OCI-LY1 (cell line): ENCODE data around the gene KIAA0232.

Experiments used
- H2AFZ ChIP-seq: fragments of 200-600 bp; sonication (generic), shearing (Covaris generic); 2 replicates; pipeline ENCODE4 v1.6.0; 2014; ENCODE audit warnings: antibody characterized with exemption, mild to moderate bottlenecking, low read length
- H3F3A ChIP-seq: fragments of 200-600 bp; sonication (generic), shearing (Covaris generic); 2 replicates; pipeline ENCODE4 v1.6.0; 2014; ENCODE audit warnings: mild to moderate bottlenecking, antibody characterized with exemption, low read length, moderate library complexity; ENCODE audit not compliant: insufficient read depth
- H3K27ac ChIP-seq: fragments of 200-600 bp; sonication (generic); 2 replicates; pipeline ENCODE4 v1.5.1; 2014; ENCODE audit warnings: low read length, mixed run types, mild to moderate bottlenecking, low read depth; ENCODE audit not compliant: poor library complexity, severe bottlenecking
- H3K27me3 ChIP-seq: fragments of 200-600 bp; sonication (generic); 2 replicates; pipeline ENCODE4 v1.6.0; 2014; ENCODE audit warnings: antibody characterized with exemption, mild to moderate bottlenecking, low read length, moderate library complexity; ENCODE audit not compliant: insufficient read depth
- H3K36me3 ChIP-seq: fragments of 200-600 bp; sonication (generic); 2 replicates; pipeline ENCODE4 v1.6.1; 2014; ENCODE audit warnings: mild to moderate bottlenecking, antibody characterized with exemption, low read length, moderate library complexity, mixed read lengths; ENCODE audit not compliant: insufficient read depth
- H3K4me1 ChIP-seq: fragments of 200-600 bp; sonication (generic); 2 replicates; pipeline ENCODE4 v1.5.1; 2014; ENCODE audit warnings: mild to moderate bottlenecking, low read length, moderate library complexity; ENCODE audit not compliant: insufficient read depth, severe bottlenecking
- H3K4me2 ChIP-seq: fragments of 200-600 bp; sonication (generic), shearing (Covaris generic); 2 replicates; pipeline ENCODE4 v1.6.1; 2014; ENCODE audit warnings: low read length
- H3K4me3 ChIP-seq: fragments of 200-600 bp; sonication (generic); 2 replicates; pipeline ENCODE4 v1.5.1; 2014; ENCODE audit warnings: low read length, low read depth, mild to moderate bottlenecking, mixed read lengths; ENCODE audit not compliant: poor library complexity, severe bottlenecking
- H3K79me2 ChIP-seq: fragments of 200-600 bp; shearing (Covaris generic); 2 replicates; pipeline ENCODE4 v1.6.1; 2016; ENCODE audit warnings: mixed run types, low read length, mixed read lengths; ENCODE audit not compliant: insufficient read depth
- H3K9ac ChIP-seq: fragments of 200-600 bp; sonication (generic), shearing (Covaris generic); 2 replicates; pipeline ENCODE4 v1.6.1; 2014; ENCODE audit warnings: mild to moderate bottlenecking, low read length, mixed read lengths
- H3K9me2 ChIP-seq: fragments of 200-600 bp; sonication (generic), shearing (Covaris generic); 2 replicates; pipeline ENCODE4 v1.6.1; 2014; ENCODE audit warnings: low read depth, mild to moderate bottlenecking, low read length, mixed read lengths
- H3K9me3 ChIP-seq: fragments of 200-600 bp; shearing (Covaris generic); 2 replicates; pipeline ENCODE4 v1.6.1; 2014; ENCODE audit warnings: low read length, mixed read lengths
- H4K20me1 ChIP-seq: fragments of 200-600 bp; sonication (generic), shearing (Covaris generic); 2 replicates; pipeline ENCODE4 v1.6.0; 2016; ENCODE audit warnings: mild to moderate bottlenecking, low read length; ENCODE audit not compliant: insufficient read depth
- EZH2 ChIP-seq: fragments of 200-600 bp; sonication (generic), shearing (Covaris generic); IDR thresholded peaks from 2 replicates; pipeline ENCODE4 v1.8.0; 2017; ENCODE audit warnings: borderline replicate concordance, mixed run types, mild to moderate bottlenecking, antibody characterized with exemption, low read length, moderate library complexity, mixed read lengths
- TF ChIP-seq, protein P1 (sequence below): fragments of 200-600 bp; sonication (generic), shearing (Covaris generic); IDR thresholded peaks from 2 replicates; pipeline ENCODE4 v1.5.1; 2017; ENCODE audit warnings: mild to moderate bottlenecking, antibody characterized with exemption, low read length, moderate library complexity, mixed read lengths

The KIAA0232 gene

DNA sequence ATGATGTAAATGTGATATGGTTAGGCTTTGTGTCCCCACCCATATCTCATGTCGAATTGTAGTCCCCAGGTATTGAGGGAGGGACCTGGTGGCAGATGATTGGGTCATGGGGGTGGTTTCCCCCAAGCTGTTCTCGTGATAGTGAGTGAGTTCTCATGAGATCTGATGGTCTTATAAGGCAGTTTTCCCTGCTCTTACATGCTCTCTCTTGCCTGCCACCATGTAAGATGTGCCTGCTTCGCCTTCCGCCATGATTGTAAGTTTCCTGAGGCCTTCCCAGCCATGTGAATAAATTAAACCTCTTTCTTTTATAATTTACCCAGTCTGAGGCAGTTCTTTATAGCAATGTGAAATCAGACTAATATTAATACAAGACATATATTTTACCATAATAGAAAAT is 42.6 kb upstream of the KIAA0232 start:
- Histone ChIP-seq H3K27me3 (no peaks in the 10 kb centered on the region), H3K9ac (no peak overlapping the region), H3K4me2 (no peak overlapping the region), H3K79me2 (no peaks in the 10 kb centered on the region), H3K36me3 (no peaks in the 10 kb centered on the region), H3K4me3 (no peak overlapping the region), H3K9me2 (no peaks in the 10 kb centered on the region), H3F3A (no peaks in the 10 kb centered on the region), H4K20me1 (no peaks in the 10 kb centered on the region), H2AFZ (no peak overlapping the region), H3K9me3 (no peaks in the 10 kb centered on the region), H3K27ac (no peak overlapping the region), H3K4me1 (no peaks in the 10 kb centered on the region)
- TF ChIP-seq, protein P1, sequence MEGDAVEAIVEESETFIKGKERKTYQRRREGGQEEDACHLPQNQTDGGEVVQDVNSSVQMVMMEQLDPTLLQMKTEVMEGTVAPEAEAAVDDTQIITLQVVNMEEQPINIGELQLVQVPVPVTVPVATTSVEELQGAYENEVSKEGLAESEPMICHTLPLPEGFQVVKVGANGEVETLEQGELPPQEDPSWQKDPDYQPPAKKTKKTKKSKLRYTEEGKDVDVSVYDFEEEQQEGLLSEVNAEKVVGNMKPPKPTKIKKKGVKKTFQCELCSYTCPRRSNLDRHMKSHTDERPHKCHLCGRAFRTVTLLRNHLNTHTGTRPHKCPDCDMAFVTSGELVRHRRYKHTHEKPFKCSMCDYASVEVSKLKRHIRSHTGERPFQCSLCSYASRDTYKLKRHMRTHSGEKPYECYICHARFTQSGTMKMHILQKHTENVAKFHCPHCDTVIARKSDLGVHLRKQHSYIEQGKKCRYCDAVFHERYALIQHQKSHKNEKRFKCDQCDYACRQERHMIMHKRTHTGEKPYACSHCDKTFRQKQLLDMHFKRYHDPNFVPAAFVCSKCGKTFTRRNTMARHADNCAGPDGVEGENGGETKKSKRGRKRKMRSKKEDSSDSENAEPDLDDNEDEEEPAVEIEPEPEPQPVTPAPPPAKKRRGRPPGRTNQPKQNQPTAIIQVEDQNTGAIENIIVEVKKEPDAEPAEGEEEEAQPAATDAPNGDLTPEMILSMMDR, result no peak
- no peak for TF ChIP-seq EZH2

DNA sequence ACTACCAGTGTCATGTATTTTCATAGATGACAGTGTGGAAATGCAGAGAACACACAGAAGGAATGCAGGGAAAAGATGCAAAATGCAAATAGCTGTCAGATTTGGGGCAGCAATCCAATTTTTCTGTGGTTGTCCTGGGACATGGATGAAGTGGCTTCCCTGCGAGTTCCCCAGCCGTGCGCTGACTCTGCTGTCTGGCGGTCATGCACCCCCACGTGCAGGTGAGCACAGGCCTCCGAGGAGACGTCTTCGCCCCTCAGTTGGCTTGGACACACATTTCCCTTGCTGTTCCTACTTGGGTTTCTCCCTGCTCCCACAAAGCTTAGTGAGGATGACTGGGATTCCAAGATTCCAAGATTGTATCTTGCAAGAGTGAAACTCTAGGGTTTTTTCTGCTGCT is 42.2 kb upstream of the KIAA0232 start:
- TF ChIP-seq, protein P1, result no peak
- no peak for TF ChIP-seq EZH2
- Histone ChIP-seq H4K20me1 (no peaks in the 10 kb centered on the region), H3K4me1 (no peaks in the 10 kb centered on the region), H3F3A (no peaks in the 10 kb centered on the region), H3K27me3 (no peaks in the 10 kb centered on the region), H3K79me2 (no peaks in the 10 kb centered on the region), H2AFZ (no peak overlapping the region), H3K4me2 (no peak overlapping the region), H3K9me3 (no peaks in the 10 kb centered on the region), H3K4me3 (no peak overlapping the region), H3K27ac (no peak overlapping the region), H3K9ac (no peak overlapping the region), H3K36me3 (no peaks in the 10 kb centered on the region), H3K9me2 (no peaks in the 10 kb centered on the region)

DNA sequence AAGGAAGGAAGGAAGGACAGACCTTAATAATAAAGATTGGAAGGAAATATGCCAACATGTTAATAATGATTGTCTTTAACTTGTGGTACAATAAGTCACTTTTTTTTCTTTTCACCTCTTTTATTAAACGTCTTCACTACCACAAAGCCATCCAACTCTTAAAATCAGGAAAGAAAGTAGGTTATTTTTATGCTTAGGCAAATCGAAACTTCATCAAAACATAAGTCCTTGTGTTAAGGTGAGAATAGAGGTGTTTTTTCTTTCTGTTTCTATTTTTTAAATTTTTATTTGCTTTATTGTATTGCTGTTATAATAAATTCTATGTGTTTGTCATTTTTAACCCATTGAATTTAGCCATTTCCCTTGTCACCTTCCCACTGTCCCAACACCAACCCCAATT is 40.0 kb upstream of the KIAA0232 start:
- no peaks in the 10 kb centered on the region for H3K79me2 ChIP-seq
- no peak overlapping the region for H3K9ac ChIP-seq
- H3F3A ChIP-seq, result no peaks in the 10 kb centered on the region
- H3K9me2 ChIP-seq, result no peaks in the 10 kb centered on the region
- H3K4me1 ChIP-seq, result no peaks in the 10 kb centered on the region
- no peaks in the 10 kb centered on the region for H4K20me1 ChIP-seq
- no peak overlapping the region for H2AFZ ChIP-seq
- H3K27ac ChIP-seq, result no peak overlapping the region
- no peaks in the 10 kb centered on the region for H3K9me3 ChIP-seq
- H3K36me3 ChIP-seq, result no peaks in the 10 kb centered on the region
- H3K4me3 ChIP-seq, result no peak overlapping the region
- H3K27me3 ChIP-seq, result no peaks in the 10 kb centered on the region
- H3K4me2 ChIP-seq, result no peak overlapping the region
- TF ChIP-seq, protein P1, result no peak
- no peak for TF ChIP-seq EZH2
